HL-60 (cell line): ENCODE results near the gene HOXA13.

Experiments
- CTCF ChIP-seq: IDR thresholded peaks from one replicate; pipeline ENCODE4 v1.5.1; 2011; ENCODE audit warnings: low read length, control low read depth, inconsistent platforms; ENCODE audit not compliant: insufficient read depth
- GABPA ChIP-seq: IDR thresholded peaks from 2 replicates; pipeline ENCODE4 v1.6.1; 2012; ENCODE audit warnings: low read depth
- POLR2AphosphoS5 ChIP-seq: IDR thresholded peaks from 2 replicates; pipeline ENCODE4 v1.6.1; 2012; ENCODE audit warnings: low read depth

- TF ChIP-seq CTCF (no peak), POLR2AphosphoS5 (no peak), GABPA (no peak)
Observed at GRCh38 chr7:27212497-27213432, 12.9 kb upstream of the HOXA13 start.
